HG02798 (cell line): Measurements from ENCODE around the gene WHRN.

Experiments used
- ATAC-seq: cut with Tn5 transposase; IDR thresholded peaks from one replicate; pipeline ENCODE4 v1.9.1; 2021; ENCODE audit warnings: mild to moderate bottlenecking; ENCODE audit not compliant: unreplicated experiment, poor library complexity

Gene WHRN

GRCh38 chr9:114494776-114495569, 10.3 kb downstream of the WHRN start:
- ATAC-seq: no peak

GRCh38 chr9:114493521-114494184, 11.6 kb downstream of the WHRN start:
- ATAC-seq: no peak

DNA sequence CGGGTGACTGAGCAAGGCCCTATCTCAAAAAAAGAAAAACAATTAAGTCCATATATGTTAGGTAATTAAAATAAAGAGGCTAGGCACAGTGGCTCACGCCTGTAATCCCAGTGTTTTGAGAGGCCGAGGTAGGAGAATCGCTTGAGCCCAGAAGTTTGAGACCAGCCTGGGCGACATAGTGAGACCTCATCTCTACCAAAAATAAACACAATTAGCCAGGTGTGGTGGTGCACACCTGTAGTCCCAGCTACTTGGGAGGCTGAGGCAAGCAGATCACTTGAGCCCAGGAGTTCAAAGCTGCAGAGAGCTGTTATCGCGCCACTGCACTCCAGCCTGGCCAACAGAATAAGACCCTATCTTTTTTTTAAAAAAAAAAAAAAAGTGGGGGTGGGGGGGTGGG, 12.3 kb downstream of the WHRN start:
- ATAC-seq: no peak

- no peak for ATAC-seq
Observed at GRCh38 chr9:114491430-114492003, 13.8 kb downstream of the WHRN start.

DNA sequence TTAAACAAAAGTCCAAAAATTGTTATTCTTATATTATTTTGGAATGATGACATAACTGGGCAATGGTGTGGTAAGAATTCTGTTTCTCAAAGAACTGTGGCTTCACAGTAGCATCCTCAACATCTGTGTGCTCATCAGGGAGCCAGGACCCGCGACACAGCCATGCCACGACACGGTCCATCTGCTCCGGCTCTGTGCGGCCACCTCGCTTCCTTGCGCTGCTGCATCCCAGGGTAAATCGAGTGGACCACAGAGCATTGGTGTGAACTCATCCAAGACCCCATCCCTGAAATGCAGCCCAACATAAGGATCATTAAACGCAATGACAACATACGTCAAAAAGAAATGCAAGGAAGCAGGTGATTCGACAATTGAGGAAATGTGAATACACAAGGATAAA, 15.3 kb downstream of the WHRN start:
- ATAC-seq: no peak

DNA sequence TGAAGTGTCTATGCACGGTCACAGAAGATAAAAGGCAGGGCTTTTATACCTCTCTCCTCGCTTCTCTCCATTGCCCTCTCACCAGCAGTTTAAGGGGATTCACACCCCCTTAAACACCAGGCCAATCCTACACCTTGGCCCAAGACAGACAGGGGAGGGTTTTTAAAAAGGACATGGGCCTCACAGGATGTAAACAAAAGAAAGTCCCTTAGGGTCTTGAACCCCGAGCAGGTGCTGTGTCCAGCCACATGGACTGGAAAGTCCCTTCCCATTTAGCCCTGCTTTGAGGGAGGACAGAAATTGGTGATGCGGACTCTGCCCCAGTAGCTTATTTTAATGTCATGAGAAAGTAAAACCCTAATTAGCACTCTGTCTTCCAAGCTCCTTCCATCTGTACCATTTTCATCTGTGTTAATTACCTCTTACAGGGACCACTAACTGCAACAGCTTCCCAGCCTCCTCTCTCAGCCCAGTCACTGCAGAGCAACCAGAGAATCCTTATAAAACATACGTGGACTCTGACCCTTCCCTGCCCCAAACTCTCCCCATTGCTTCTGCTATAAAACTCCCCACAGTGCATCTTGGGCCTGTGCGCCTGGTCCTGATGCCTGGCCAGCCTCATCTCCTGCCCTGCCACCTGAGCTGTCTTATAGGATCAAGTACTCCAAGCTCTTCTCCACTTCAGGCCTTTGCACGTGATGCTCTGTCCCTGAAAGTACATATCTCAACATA, 16.7 kb downstream of the WHRN start:
- ATAC-seq: no peak

DNA sequence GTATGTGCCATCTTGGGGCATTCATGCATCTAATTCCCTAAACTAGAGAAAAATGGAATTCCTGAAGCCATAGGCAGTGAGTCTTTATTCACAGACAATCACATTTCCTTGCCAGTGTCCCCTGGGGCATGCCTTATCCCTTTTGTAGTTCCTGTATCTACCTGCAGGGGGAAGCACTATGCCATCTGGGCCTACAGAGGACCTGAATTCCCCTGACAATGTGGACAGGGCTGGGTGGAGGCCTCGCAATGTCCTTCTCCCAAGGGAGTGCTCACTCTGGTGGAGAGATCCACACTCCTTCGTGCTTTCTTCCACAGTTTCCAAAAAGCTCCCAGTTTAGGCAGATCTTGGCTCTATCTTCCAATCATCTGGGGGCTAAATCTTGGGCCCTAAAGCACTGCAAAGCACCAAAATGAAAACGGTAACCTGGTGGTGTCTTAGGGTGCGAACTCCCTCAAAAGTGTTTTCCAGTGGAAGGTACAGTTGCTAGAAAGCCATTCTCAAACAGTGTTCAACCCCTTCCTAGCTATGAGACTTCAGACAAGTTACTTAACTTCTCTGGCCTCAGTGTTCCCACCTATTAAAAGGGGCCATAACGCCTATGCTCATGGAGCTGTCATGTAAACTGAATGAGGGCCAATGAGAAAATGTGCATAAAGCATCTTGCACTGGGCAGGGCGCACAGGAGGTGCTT, 17.5 kb downstream of the WHRN start:
- peak; percentile 64 for ATAC-seq

GRCh38 chr9:114486205-114486963, 18.9 kb downstream of the WHRN start:
- no peak for ATAC-seq

GRCh38 chr9:114484854-114485443, 20.3 kb downstream of the WHRN start:
- peak; percentile 67 for ATAC-seq

DNA sequence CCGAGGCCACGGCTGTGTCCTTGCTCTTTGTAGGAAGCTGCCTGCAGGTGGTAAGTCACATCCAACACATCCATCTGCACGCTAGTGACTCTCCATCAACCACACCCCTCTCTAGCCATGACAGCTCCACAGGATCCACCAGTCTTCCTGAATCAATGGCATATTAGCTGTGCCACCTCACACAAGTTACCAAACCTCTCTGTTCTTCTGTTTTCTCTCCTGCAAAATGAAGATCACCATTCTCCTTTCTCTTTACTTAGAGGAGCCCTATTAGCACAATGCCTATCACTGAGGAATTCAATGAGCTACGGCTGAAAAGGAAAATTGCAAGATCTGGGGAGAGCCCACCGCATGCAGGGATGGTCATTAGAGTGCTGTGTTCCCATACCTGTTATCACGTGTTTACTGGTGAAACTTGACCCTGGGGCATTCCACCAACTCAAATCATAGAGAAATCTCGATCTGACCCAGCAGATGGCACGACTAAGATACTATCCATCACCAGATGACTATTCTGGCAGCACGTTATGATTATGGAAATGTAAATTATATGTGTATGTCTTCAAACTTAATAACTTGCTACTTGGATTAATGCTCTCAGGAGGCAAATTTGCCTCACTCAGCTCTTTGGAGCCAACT, 20.9 kb downstream of the WHRN start:
- ATAC-seq: peak; percentile 19

DNA sequence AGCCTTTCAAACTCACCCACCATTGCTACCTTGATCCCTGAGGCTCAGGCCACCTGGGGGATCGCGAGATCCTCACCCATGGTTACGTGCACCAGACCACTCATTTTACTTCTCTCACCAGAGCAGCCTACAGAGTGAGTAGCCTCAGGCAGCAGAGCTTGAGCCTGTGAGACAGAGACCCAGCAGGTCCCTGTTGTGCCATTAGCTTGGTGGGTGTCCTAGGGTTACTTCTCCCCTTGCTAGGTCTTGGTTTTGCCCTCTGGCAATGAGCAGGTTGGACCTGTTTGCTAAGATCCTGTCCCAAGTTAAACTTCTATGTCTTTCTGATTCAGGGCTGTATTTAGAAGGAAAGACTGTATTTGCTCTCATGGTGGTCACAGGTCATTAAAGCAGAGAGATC, 21.8 kb downstream of the WHRN start:
- ATAC-seq: no peak

GRCh38 chr9:114482593-114482992, 22.7 kb downstream of the WHRN start:
- ATAC-seq: no peak

GRCh38 chr9:114481789-114482188, 23.5 kb downstream of the WHRN start:
- ATAC-seq: no peak

- no peak for ATAC-seq
Observed at GRCh38 chr9:114480746-114481435, 24.4 kb downstream of the WHRN start.

- no peak for ATAC-seq
Observed at GRCh38 chr9:114478871-114479270, 26.4 kb downstream of the WHRN start.

GRCh38 chr9:114478459-114478858, 26.8 kb downstream of the WHRN start:
- no peak for ATAC-seq

DNA sequence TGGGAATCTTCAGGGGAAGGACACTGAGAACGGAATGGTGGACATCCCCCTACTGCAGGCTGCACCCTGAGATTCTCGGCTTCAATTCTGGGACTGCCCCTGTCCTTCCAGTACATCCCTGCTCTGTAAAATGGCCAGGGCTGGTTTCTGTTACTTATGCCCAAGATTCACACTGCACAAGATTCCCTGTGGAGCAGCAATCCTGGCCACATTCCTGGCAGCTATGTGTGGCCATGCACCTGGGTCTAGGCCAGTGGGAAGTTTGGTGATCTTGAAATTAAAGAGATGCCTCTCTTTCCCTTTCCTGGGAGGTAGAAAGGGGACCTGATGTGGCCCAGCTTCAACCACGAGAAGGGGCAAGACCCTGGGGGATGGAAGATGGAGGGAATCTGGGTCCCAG, 27.6 kb downstream of the WHRN start:
- no peak for ATAC-seq

DNA sequence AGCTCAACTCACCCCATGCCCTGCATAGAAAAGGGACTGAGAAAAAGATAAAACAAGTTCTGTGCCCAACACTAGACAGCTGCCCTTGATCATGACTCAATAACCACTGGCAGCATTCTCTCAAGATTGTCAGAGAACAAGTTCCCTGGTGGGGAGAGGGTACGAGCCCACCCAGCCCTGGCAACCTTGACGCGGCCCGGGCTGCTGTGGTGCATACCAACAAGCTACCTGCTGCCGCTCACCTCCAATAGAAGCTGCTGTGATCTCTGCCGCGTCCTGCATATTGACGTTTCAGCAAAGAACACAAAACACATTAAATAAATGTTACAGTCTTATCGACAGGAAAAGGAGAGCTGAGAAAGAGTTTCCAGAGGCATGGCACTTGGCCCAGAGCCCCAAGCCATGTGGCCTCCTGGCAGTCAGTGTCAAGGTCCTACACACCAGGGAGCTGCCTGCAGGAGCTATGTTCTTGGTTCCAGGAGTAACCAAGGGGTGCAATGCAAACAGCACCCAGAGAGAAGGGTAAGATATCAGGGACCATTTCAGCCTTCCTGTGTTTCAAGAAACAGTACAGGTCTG, 28.3 kb downstream of the WHRN start:
- ATAC-seq: no peak
